OCI-LY1 (cell line): ENCODE results near the gene UBE2Z.

Experiments
- H2AFZ ChIP-seq: fragments of 200-600 bp; sonication (generic), shearing (Covaris generic); 2 replicates; pipeline ENCODE4 v1.6.0; 2014; ENCODE audit warnings: antibody characterized with exemption, mild to moderate bottlenecking, low read length
- H3F3A ChIP-seq: fragments of 200-600 bp; sonication (generic), shearing (Covaris generic); 2 replicates; pipeline ENCODE4 v1.6.0; 2014; ENCODE audit warnings: mild to moderate bottlenecking, antibody characterized with exemption, low read length, moderate library complexity; ENCODE audit not compliant: insufficient read depth
- H3K27ac ChIP-seq: fragments of 200-600 bp; sonication (generic); 2 replicates; pipeline ENCODE4 v1.5.1; 2014; ENCODE audit warnings: low read length, mixed run types, mild to moderate bottlenecking, low read depth; ENCODE audit not compliant: poor library complexity, severe bottlenecking
- H3K27me3 ChIP-seq: fragments of 200-600 bp; sonication (generic); 2 replicates; pipeline ENCODE4 v1.6.0; 2014; ENCODE audit warnings: antibody characterized with exemption, mild to moderate bottlenecking, low read length, moderate library complexity; ENCODE audit not compliant: insufficient read depth
- H3K36me3 ChIP-seq: fragments of 200-600 bp; sonication (generic); 2 replicates; pipeline ENCODE4 v1.6.1; 2014; ENCODE audit warnings: mild to moderate bottlenecking, antibody characterized with exemption, low read length, moderate library complexity, mixed read lengths; ENCODE audit not compliant: insufficient read depth
- H3K4me1 ChIP-seq: fragments of 200-600 bp; sonication (generic); 2 replicates; pipeline ENCODE4 v1.5.1; 2014; ENCODE audit warnings: mild to moderate bottlenecking, low read length, moderate library complexity; ENCODE audit not compliant: insufficient read depth, severe bottlenecking
- H3K4me2 ChIP-seq: fragments of 200-600 bp; sonication (generic), shearing (Covaris generic); 2 replicates; pipeline ENCODE4 v1.6.1; 2014; ENCODE audit warnings: low read length
- H3K4me3 ChIP-seq: fragments of 200-600 bp; sonication (generic); 2 replicates; pipeline ENCODE4 v1.5.1; 2014; ENCODE audit warnings: low read length, low read depth, mild to moderate bottlenecking, mixed read lengths; ENCODE audit not compliant: poor library complexity, severe bottlenecking
- H3K79me2 ChIP-seq: fragments of 200-600 bp; shearing (Covaris generic); 2 replicates; pipeline ENCODE4 v1.6.1; 2016; ENCODE audit warnings: mixed run types, low read length, mixed read lengths; ENCODE audit not compliant: insufficient read depth
- H3K9ac ChIP-seq: fragments of 200-600 bp; sonication (generic), shearing (Covaris generic); 2 replicates; pipeline ENCODE4 v1.6.1; 2014; ENCODE audit warnings: mild to moderate bottlenecking, low read length, mixed read lengths
- H3K9me2 ChIP-seq: fragments of 200-600 bp; sonication (generic), shearing (Covaris generic); 2 replicates; pipeline ENCODE4 v1.6.1; 2014; ENCODE audit warnings: low read depth, mild to moderate bottlenecking, low read length, mixed read lengths
- H3K9me3 ChIP-seq: fragments of 200-600 bp; shearing (Covaris generic); 2 replicates; pipeline ENCODE4 v1.6.1; 2014; ENCODE audit warnings: low read length, mixed read lengths
- H4K20me1 ChIP-seq: fragments of 200-600 bp; sonication (generic), shearing (Covaris generic); 2 replicates; pipeline ENCODE4 v1.6.0; 2016; ENCODE audit warnings: mild to moderate bottlenecking, low read length; ENCODE audit not compliant: insufficient read depth
- CTCF ChIP-seq: fragments of 200-600 bp; sonication (generic), shearing (Covaris generic); IDR thresholded peaks from 2 replicates; pipeline ENCODE4 v1.5.1; 2017; ENCODE audit warnings: mild to moderate bottlenecking, antibody characterized with exemption, low read length, moderate library complexity, mixed read lengths
- EZH2 ChIP-seq: fragments of 200-600 bp; sonication (generic), shearing (Covaris generic); IDR thresholded peaks from 2 replicates; pipeline ENCODE4 v1.8.0; 2017; ENCODE audit warnings: borderline replicate concordance, mixed run types, mild to moderate bottlenecking, antibody characterized with exemption, low read length, moderate library complexity, mixed read lengths

Gene UBE2Z

GRCh38 chr17:48903401-48903800 lies 4.8 kb upstream of the UBE2Z start:
- H3K36me3 ChIP-seq, result peaks cover 1% of the 10 kb centered on the region; the same call in 1 of the 2 replicates
- no peaks in the 10 kb centered on the region for H3F3A ChIP-seq
- H3K27me3 ChIP-seq, result no peaks in the 10 kb centered on the region
- peaks cover 6% of the 10 kb centered on the region for H3K4me1 ChIP-seq
- no peak overlapping the region for H2AFZ ChIP-seq
- no peak overlapping the region for H3K4me2 ChIP-seq
- no peak overlapping the region for H3K27ac ChIP-seq
- no peaks in the 10 kb centered on the region for H3K79me2 ChIP-seq
- no peaks in the 10 kb centered on the region for H3K9me2 ChIP-seq
- H3K9ac ChIP-seq, result no peak overlapping the region
- no peaks in the 10 kb centered on the region for H3K9me3 ChIP-seq
- TF ChIP-seq CTCF, result no peak
- TF ChIP-seq EZH2, result no peak
- H3K4me3 ChIP-seq, result no peak overlapping the region
- no peaks in the 10 kb centered on the region for H4K20me1 ChIP-seq

GRCh38 chr17:48904428-48904827 lies 3.8 kb upstream of the UBE2Z start:
- no peaks in the 10 kb centered on the region for H3K27me3 ChIP-seq
- no peaks in the 10 kb centered on the region for H3K9me3 ChIP-seq
- no peaks in the 10 kb centered on the region for H3K36me3 ChIP-seq
- no peak for TF ChIP-seq EZH2
- TF ChIP-seq CTCF, result no peak
- no peaks in the 10 kb centered on the region for H3F3A ChIP-seq
- H3K4me1 ChIP-seq, result peaks cover 9% of the 10 kb centered on the region
- H3K9ac ChIP-seq, result no peak overlapping the region
- H2AFZ ChIP-seq, result no peak overlapping the region
- H4K20me1 ChIP-seq, result no peaks in the 10 kb centered on the region
- no peaks in the 10 kb centered on the region for H3K9me2 ChIP-seq
- no peak overlapping the region for H3K4me3 ChIP-seq
- no peak overlapping the region for H3K27ac ChIP-seq
- H3K79me2 ChIP-seq, result no peaks in the 10 kb centered on the region
- H3K4me2 ChIP-seq, result no peak overlapping the region

GRCh38 chr17:48905987-48906515 lies 2.2 kb upstream of the UBE2Z start:
- TF ChIP-seq CTCF, result no peak
- Histone ChIP-seq H3K36me3 (peaks cover 10% of the 10 kb centered on the region; the same call in 1 of the 2 replicates), H3K4me2 (no peak overlapping the region), H2AFZ (no peak overlapping the region), H4K20me1 (0 out of 2 replicates have a peak, but pooled peaks cover 2% of the 10 kb centered on the region), H3K9ac (no peak overlapping the region), H3K9me3 (no peaks in the 10 kb centered on the region), H3K4me1 (peaks cover 26% of the 10 kb centered on the region), H3K4me3 (no peak overlapping the region), H3F3A (no peaks in the 10 kb centered on the region), H3K27ac (no peak overlapping the region), H3K79me2 (peaks cover 12% of the 10 kb centered on the region), H3K27me3 (no peaks in the 10 kb centered on the region), H3K9me2 (no peaks in the 10 kb centered on the region)
